ENCODE measurements around the gene GJB6. TPM values are rescaled to one million over a fixed set of nuclear protein-coding genes. Genes with fewer than 3 reads are reported as not detected.

Gene GJB6
- total and polyA plus RNA-seq, 2 donors from 2014 or later, result not detected

DNA sequence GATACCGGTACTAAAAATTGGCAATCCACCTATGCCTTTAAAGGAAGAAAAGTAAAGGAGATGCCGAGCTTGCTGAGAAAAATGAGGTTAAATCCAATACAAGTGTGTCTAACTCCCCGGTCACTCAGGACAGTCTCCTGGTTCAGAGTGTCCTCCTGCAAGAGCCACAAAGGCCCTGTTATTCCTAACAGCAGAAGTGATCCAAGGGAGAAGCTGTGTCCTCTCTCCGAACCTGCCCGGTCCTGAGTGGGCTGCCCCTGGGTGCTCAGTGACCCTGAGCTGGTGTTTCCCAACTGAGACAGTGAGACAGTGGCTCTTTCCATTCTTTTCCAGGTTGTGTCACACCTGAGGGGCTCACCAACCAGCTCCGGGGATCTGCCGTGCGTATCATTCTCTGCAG lies 4.8 kb downstream of the GJB6 start:
- H3K36me3 ChIP-seq (ENCODE audit: control insufficient read depth in 2 of 3, insufficient read depth in 3 of 3, low read length in 3 of 3), result no peaks in the 10 kb centered on the region
- FAIRE-seq, result no peak
- no peak for DNase-seq
- H3K27me3 ChIP-seq (ENCODE audit: control insufficient read depth, insufficient read depth, low read length), result peaks cover 5% of the 10 kb centered on the region
- no peak overlapping the region for H3K4me3 ChIP-seq (ENCODE audit: low read length in 3 of 3)
- TF ChIP-seq, protein P1, sequence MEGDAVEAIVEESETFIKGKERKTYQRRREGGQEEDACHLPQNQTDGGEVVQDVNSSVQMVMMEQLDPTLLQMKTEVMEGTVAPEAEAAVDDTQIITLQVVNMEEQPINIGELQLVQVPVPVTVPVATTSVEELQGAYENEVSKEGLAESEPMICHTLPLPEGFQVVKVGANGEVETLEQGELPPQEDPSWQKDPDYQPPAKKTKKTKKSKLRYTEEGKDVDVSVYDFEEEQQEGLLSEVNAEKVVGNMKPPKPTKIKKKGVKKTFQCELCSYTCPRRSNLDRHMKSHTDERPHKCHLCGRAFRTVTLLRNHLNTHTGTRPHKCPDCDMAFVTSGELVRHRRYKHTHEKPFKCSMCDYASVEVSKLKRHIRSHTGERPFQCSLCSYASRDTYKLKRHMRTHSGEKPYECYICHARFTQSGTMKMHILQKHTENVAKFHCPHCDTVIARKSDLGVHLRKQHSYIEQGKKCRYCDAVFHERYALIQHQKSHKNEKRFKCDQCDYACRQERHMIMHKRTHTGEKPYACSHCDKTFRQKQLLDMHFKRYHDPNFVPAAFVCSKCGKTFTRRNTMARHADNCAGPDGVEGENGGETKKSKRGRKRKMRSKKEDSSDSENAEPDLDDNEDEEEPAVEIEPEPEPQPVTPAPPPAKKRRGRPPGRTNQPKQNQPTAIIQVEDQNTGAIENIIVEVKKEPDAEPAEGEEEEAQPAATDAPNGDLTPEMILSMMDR (IDR thresholded peaks at IDR 0.05; ENCODE audit: borderline replicate concordance, extremely low read depth, insufficient read depth), result no peak
- no peaks in the 10 kb centered on the region for H3K9me3 ChIP-seq (ENCODE audit: control insufficient read depth in 2 of 3, insufficient read depth in 1 of 3, low read length in 3 of 3)
- no peaks in the 10 kb centered on the region for H3K4me1 ChIP-seq (ENCODE audit: control insufficient read depth in 2 of 3, insufficient read depth in 2 of 3, low read depth in 1 of 3, low read length in 3 of 3)
- no peak overlapping the region for H3K27ac ChIP-seq (ENCODE audit: low read depth in 2 of 2, low read length in 2 of 2)
- no peak overlapping the region for H3K9ac ChIP-seq (ENCODE audit: low read length in 3 of 3)
- intact Hi-C loops (cut with DNase I), result no loop called here

DNA sequence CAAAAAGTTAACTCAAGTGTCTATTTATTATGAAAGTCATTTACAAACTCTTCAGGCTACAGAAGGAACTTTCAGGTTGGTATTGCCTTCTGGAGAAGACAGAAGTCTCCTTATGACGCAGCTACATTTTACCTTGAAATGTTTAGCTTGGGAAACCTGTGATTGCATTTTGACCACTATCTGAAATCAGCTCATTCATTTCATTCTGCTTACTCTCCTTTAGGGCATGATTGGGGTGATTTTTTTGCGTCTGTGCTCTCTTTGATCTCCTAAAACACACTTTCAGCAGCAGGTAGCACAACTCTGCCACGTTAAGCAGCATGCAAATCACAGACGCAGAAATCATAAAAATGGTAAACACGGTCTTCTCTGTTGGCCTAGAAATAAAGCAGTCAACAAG lies 9.6 kb downstream of the GJB6 start:
- no peak overlapping the region for H3K9ac ChIP-seq (ENCODE audit: low read length in 3 of 3)
- no peaks in the 10 kb centered on the region for H3K9me3 ChIP-seq (ENCODE audit: control insufficient read depth in 2 of 3, insufficient read depth in 1 of 3, low read length in 3 of 3)
- H3K36me3 ChIP-seq (ENCODE audit: control insufficient read depth in 2 of 3, insufficient read depth in 3 of 3, low read length in 3 of 3), result no peaks in the 10 kb centered on the region
- no peaks in the 10 kb centered on the region for H3K27me3 ChIP-seq (ENCODE audit: control insufficient read depth, insufficient read depth, low read length)
- no peak for DNase-seq
- no peaks in the 10 kb centered on the region for H3K4me1 ChIP-seq (ENCODE audit: control insufficient read depth in 2 of 3, insufficient read depth in 2 of 3, low read depth in 1 of 3, low read length in 3 of 3)
- TF ChIP-seq, protein P1 (IDR thresholded peaks at IDR 0.05; ENCODE audit: borderline replicate concordance, extremely low read depth, insufficient read depth), result no peak
- H3K4me3 ChIP-seq (ENCODE audit: low read length in 3 of 3), result no peak overlapping the region
- intact Hi-C loops (cut with DNase I), result no loop called here
- H3K27ac ChIP-seq (ENCODE audit: low read depth in 2 of 2, low read length in 2 of 2), result no peak overlapping the region
- FAIRE-seq, result no peak

DNA sequence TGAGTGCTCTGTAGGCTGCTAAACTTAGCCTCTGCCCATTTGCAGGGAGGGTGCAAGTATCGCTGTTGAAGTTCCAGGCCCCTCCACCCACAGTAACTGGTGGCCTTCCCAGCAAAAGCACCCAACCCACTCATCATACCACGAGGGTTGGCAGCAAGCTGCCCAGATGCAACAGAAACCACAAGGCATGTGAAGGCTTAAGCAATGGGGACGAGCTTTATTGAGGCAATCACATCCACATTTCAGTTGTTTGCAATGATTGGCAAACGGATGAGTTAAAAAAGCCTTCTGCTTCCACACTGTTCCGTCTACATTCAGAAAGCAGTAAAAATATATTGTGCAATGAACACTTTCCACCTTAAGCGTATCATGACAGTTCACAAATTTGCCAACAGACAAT lies 10.3 kb downstream of the GJB6 start:
- Histone ChIP-seq H3K36me3 (ENCODE audit: control insufficient read depth in 2 of 3, insufficient read depth in 3 of 3, low read length in 3 of 3) (no peaks in the 10 kb centered on the region), H3K4me1 (ENCODE audit: control insufficient read depth in 2 of 3, insufficient read depth in 2 of 3, low read depth in 1 of 3, low read length in 3 of 3) (no peaks in the 10 kb centered on the region), H3K4me3 (ENCODE audit: low read length in 3 of 3) (no peak overlapping the region), H3K27me3 (ENCODE audit: control insufficient read depth, insufficient read depth, low read length) (no peaks in the 10 kb centered on the region), H3K27ac (ENCODE audit: low read depth in 2 of 2, low read length in 2 of 2) (no peak overlapping the region), H3K9me3 (ENCODE audit: control insufficient read depth in 2 of 3, insufficient read depth in 1 of 3, low read length in 3 of 3) (no peaks in the 10 kb centered on the region), H3K9ac (ENCODE audit: low read length in 3 of 3) (no peak overlapping the region)
- DNase-seq, result no peak
- no peak for FAIRE-seq
- TF ChIP-seq, protein P1 (IDR thresholded peaks at IDR 0.05; ENCODE audit: borderline replicate concordance, extremely low read depth, insufficient read depth), result no peak
- intact Hi-C loops (cut with DNase I), result no loop called here

DNA sequence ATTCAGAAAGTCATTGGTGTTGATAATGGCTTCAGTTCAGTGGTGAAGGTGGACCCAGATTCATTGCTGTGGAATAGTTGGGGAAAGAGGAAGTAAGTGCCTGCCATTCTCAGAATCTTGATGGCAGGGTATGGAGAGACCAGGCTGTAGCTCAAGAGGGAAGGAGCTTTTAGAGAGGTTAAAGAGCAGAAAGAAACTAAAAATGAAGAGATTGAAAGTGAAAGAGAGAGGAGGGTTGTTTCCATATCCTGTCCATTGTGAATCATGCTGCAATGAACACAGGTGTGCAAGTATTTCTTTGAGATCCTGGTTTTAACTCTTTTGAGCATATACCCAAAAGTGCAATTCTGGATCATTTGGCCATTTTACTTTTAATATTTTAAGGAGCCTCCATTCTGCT lies 12.5 kb downstream of the GJB6 start:
- intact Hi-C loops (cut with DNase I), result no loop called here
- TF ChIP-seq, protein P1 (IDR thresholded peaks at IDR 0.05; ENCODE audit: borderline replicate concordance, extremely low read depth, insufficient read depth), result no peak
- Histone ChIP-seq H3K4me1 (ENCODE audit: control insufficient read depth in 2 of 3, insufficient read depth in 2 of 3, low read depth in 1 of 3, low read length in 3 of 3) (no peaks in the 10 kb centered on the region), H3K9ac (ENCODE audit: low read length in 3 of 3) (no peak overlapping the region), H3K4me3 (ENCODE audit: low read length in 3 of 3) (no peak overlapping the region), H3K36me3 (ENCODE audit: control insufficient read depth in 2 of 3, insufficient read depth in 3 of 3, low read length in 3 of 3) (no peaks in the 10 kb centered on the region), H3K27ac (ENCODE audit: low read depth in 2 of 2, low read length in 2 of 2) (no peak overlapping the region), H3K9me3 (ENCODE audit: control insufficient read depth in 2 of 3, insufficient read depth in 1 of 3, low read length in 3 of 3) (no peaks in the 10 kb centered on the region), H3K27me3 (ENCODE audit: control insufficient read depth, insufficient read depth, low read length) (no peaks in the 10 kb centered on the region)
- DNase-seq (no peak), FAIRE-seq (no peak)

Data from kidney (tissue), 14 donors.